Calu3 (cell line): ENCODE data around the gene CTIF. TPM values are rescaled to one million over a fixed set of nuclear protein-coding genes. Genes with fewer than 3 reads are reported as not detected.

Source experiments
- BruUV-seq: library from RNA; stranded (reverse); fragments of 400-500 nt; replicated peaks from 2 replicates; lab custom pipeline; 2021; lab: Mats Ljungman, UMichigan
- CTCF ChIA-PET: fragments of 300-600 bp; sonication (Branson Sonifier 250); formaldehyde crosslinking; loops from one replicate; lab custom pipeline; 2022; ENCODE audit warnings: antibody characterized with exemption; lab: Charles Lee
- DNase-seq: peaks from one replicate; pipeline ENCODE4 v3.0.0; 2022
- H3K27ac Mint-ChIP-seq: one replicate; pipeline ENCODE4 v1.8.0; 2022; ENCODE audit warnings: mixed read lengths; ENCODE audit not compliant: unreplicated experiment
- H3K27me3 Mint-ChIP-seq: one replicate; pipeline ENCODE4 v1.8.0; 2022; ENCODE audit warnings: mixed read lengths; ENCODE audit not compliant: unreplicated experiment
- H3K36me3 Mint-ChIP-seq: one replicate; pipeline ENCODE4 v1.8.0; 2022; ENCODE audit warnings: mild to moderate bottlenecking, moderate library complexity, mixed read lengths; ENCODE audit not compliant: insufficient read depth, unreplicated experiment
- H3K4me1 Mint-ChIP-seq: one replicate; pipeline ENCODE4 v1.8.0; 2022; ENCODE audit warnings: mild to moderate bottlenecking, low read depth, mixed read lengths; ENCODE audit not compliant: unreplicated experiment
- H3K4me3 Mint-ChIP-seq: one replicate; pipeline ENCODE4 v1.8.0; 2022; ENCODE audit warnings: mild to moderate bottlenecking, low read depth, moderate library complexity, mixed read lengths; ENCODE audit not compliant: unreplicated experiment
- H3K9me3 Mint-ChIP-seq: one replicate; pipeline ENCODE4 v1.8.0; 2022; ENCODE audit warnings: low read depth, mixed read lengths; ENCODE audit not compliant: unreplicated experiment
- intact Hi-C: fragments of 100-400 bp; cut with micrococcal nuclease; formaldehyde crosslinking; loops from one replicate; pipeline ENCODE4 v1.10.0; 2022; ENCODE audit not compliant: unreplicated experiment
- total RNA-seq: library from RNA; stranded (reverse); gene quantifications from 2 replicates; pipeline ENCODE4 v1.2.3, GENCODE V29; 2022
- TF ChIP-seq, protein P1 (sequence below): fragments of 200-600 bp; IDR thresholded peaks from one replicate; pipeline ENCODE4 v1.8.0; 2022; ENCODE audit warnings: antibody characterized with exemption; ENCODE audit not compliant: unreplicated experiment

CTIF gene
- total RNA-seq, 1 experiment from 2014 or later: 40.8 TPM

DNA sequence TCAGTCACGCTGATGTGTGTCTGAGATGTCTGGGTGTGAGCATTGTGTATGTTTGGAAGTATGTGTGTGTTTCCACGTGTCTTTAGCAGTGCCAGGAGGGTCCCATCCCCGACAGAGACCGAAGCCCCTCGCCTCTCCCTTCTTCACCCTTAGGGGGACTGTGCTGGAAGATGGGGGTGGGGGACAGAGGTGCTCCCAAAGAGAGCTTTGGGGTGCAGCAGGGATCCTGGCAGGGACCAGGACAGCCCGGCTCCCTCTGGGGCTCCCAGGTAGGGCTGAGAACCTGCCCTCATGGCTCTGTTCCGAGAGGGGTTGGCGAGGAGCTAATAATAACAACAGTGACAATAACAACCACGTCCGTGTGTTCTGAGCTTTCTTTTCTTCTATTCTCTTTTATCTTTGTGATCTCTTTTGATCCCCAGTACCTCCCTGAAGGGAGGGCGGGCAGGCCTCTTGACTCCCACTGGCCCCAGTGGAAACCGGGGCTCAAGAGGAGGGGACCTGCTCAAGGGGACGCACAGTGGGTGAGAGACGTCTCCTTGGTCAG, 354.3 kb downstream of the CTIF start:
- no TSS peak for BruUV-seq
- Mint-ChIP-seq H3K27me3 (no peaks in the 10 kb centered on the region), H3K27ac (no peak overlapping the region), H3K36me3 (no peaks in the 10 kb centered on the region), H3K4me3 (no peak overlapping the region), H3K9me3 (no peaks in the 10 kb centered on the region), H3K4me1 (peaks cover 15% of the 10 kb centered on the region)
- DNase-seq: no peak
- CTCF ChIA-PET: interaction anchor here (0.6 kb wide), 1 partner anchor 855 kb away, joined by 4 read pairs; no protein-coding TSS in a partner anchor
- intact Hi-C loops: no loop called here
- TF ChIP-seq, protein P1, sequence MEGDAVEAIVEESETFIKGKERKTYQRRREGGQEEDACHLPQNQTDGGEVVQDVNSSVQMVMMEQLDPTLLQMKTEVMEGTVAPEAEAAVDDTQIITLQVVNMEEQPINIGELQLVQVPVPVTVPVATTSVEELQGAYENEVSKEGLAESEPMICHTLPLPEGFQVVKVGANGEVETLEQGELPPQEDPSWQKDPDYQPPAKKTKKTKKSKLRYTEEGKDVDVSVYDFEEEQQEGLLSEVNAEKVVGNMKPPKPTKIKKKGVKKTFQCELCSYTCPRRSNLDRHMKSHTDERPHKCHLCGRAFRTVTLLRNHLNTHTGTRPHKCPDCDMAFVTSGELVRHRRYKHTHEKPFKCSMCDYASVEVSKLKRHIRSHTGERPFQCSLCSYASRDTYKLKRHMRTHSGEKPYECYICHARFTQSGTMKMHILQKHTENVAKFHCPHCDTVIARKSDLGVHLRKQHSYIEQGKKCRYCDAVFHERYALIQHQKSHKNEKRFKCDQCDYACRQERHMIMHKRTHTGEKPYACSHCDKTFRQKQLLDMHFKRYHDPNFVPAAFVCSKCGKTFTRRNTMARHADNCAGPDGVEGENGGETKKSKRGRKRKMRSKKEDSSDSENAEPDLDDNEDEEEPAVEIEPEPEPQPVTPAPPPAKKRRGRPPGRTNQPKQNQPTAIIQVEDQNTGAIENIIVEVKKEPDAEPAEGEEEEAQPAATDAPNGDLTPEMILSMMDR: no peak

DNA sequence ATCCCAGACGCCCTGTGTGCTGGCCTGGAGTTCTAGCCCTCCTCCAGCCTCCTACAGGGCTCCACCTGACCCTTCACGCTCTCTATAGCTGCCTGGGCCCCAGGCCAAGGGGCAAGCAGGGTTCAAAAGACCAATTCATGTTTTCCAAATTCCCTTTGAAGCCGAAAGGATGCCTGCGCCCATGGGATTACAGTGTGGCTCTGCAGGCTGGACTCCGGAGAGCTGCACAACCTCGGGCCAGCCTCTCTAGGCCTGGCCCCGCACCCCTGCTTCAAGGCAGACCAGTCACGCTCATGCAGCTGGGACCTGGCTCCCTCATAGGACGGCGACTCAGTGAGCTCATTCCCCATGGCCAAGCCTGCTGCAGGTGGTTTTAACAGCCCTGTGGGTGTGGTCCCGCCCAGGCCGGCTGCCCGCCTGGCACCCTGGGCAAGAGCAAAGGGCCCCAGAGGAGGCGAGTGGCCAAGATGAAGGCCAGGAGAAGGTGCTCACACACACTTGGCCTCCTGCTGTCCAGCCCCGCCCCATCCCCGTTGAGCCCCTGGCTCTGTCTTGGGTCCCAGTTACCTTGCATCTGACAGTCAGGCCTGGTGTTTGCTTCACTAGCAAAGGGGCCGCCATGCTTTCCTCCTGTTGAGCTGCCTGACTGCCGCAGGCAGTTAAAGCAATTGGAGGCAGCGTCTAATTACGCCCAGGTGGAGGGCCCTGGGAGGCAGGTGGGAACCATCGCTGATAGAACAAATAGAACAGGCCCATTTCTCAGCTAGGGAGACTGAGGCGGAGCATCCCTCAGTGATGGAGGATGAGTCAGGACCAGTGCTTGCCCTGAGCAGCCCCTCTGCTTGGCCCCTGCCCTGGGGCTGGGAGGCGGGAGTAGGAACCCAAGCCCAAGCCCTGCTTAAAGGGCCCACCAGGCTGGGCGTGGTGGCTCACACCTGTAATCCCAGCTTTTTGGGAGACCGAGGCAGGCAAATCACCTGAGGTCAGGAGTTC, 355.1 kb downstream of the CTIF start:
- intact Hi-C loops: no loop called here
- CTCF ChIA-PET: interaction anchor here (0.6 kb wide), 1 partner anchor 855 kb away, joined by 4 read pairs; no protein-coding TSS in a partner anchor
- Mint-ChIP-seq H3K4me3 (no peak overlapping the region), H3K36me3 (no peaks in the 10 kb centered on the region), H3K9me3 (no peaks in the 10 kb centered on the region), H3K27me3 (no peaks in the 10 kb centered on the region), H3K4me1 (peaks cover 15% of the 10 kb centered on the region), H3K27ac (no peak overlapping the region)
- BruUV-seq: no TSS peak
- TF ChIP-seq, protein P1: no peak
- DNase-seq: no peak

DNA sequence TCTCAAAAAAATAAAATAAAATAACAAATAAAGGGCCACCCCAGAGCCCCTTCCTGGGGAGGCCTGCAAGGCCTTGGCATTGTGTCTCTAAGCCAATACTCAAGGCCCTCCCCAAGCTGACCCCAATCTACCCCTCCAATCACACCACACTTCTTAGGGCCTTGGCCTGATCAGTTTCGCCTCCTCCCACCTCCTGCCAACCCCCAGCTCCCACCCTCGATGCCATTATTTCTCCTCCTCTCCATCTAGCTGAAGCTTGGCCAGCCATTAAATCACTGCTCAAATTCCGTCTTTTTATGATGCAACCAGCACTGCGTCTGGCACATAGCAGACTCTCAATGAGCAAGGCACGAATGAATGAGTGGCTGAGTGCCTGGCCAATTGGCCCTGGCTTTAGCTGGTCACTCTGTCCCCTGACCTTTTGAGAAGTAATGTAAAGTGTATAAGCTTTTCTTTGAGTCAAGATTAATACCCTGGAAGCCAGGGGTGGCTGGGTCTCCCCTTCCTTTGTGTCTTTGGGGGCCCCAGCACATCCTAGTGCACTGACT, 356.0 kb downstream of the CTIF start:
- Mint-ChIP-seq H3K27me3 (no peaks in the 10 kb centered on the region), H3K9me3 (peaks cover 2% of the 10 kb centered on the region), H3K27ac (no peak overlapping the region), H3K4me3 (no peak overlapping the region), H3K36me3 (no peaks in the 10 kb centered on the region), H3K4me1 (peaks cover 15% of the 10 kb centered on the region)
- intact Hi-C loops: no loop called here
- BruUV-seq: no TSS peak
- CTCF ChIA-PET: interaction anchor here (0.6 kb wide), 1 partner anchor 284 kb away, joined by 3 read pairs; no protein-coding TSS in a partner anchor
- TF ChIP-seq, protein P1: no peak
- no peak for DNase-seq

DNA sequence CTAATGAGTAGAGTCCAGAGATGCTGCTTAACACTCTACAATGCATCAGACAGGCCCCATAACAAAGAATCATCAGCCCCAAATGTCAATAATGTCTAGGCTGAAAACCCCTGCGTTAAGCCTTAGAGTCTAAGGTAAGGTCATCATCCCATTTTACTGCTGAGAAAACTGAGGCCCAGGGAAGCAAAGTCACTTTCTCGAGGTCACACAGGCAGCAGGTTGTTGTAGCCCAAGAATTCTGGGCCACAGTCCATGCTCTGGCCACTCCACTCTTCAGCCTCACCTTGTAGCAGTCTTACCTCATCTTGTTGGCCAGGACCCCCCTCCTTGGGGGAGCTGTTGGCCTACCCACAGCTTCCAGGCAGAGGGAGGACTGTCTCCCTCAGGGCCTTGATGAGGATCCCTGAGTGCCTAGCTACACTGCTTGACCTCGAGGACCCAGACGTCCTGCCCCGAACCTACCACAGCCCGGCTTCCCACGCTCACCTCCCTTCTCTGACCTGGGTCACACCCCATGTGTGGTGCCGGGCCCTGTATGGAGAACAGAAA, 357.6 kb downstream of the CTIF start:
- DNase-seq: no peak
- Mint-ChIP-seq H3K4me3 (no peak overlapping the region), H3K27me3 (no peaks in the 10 kb centered on the region), H3K4me1 (peaks cover 24% of the 10 kb centered on the region), H3K27ac (peak overlapping the region; percentile 10), H3K9me3 (peaks cover 5% of the 10 kb centered on the region), H3K36me3 (peaks cover 1% of the 10 kb centered on the region)
- BruUV-seq: no TSS peak
- intact Hi-C loops: no loop called here
- CTCF ChIA-PET: no interaction called here
- TF ChIP-seq, protein P1: no peak
